NK-92 treated with Interleukin-12 subunit alpha and Interleukin-12 subunit beta, amount 100 ng/mL, for 24 hours (cell line): ENCODE measurements around the gene WAC.
A peak's percentile ranks its signal among the peaks of the same experiment; 100 is the strongest.
"Not testable (repeated sequence)": the region's sequence is repeated elsewhere in the genome, so short reads cannot be mapped to it uniquely, and the experiment has no call there.

Experiments
- DNase-seq: peaks from one replicate; lab custom pipeline; 2025; lab: John Stamatoyannopoulos, UW

Gene WAC

DNA sequence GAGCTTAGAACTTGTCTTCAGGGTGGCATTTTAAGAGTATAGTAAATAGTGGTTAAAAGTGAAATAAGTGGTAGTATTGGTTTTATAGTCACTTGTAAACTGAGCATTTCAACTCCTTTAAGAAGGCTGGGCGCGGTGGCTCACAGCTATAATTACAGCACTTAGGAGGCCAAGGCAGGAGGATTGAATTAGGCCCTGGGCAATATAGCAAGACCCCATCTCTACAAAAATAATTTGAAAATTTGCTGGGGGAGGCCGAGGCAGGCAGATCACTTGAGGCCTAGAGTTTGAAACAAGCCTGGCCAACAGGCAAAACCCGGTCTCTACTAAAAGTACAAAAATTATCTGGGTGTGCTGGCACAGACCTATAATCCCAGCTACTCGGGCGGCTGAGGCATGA, 80.0 kb downstream of the WAC start:
- DNase-seq, result no peak

DNA sequence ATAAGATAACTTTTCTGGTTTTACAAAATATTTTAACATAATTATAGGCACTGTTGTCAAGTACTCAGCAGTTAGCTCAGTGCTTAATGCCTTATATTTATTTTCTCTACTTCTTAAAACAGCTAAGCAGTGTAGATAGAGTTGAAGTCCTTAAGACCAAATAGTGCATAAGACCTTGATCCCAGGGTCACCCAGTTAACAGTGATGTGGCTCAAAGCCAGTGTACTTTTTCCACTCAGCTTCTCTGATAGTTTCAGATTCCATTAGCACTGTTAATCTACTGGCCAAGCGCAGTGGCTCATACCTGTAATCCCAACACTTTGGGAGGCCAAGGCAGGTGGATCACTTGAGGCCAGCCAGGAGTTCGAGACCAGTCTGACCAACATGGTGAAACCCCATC, 83.6 kb downstream of the WAC start:
- DNase-seq, result no peak

DNA sequence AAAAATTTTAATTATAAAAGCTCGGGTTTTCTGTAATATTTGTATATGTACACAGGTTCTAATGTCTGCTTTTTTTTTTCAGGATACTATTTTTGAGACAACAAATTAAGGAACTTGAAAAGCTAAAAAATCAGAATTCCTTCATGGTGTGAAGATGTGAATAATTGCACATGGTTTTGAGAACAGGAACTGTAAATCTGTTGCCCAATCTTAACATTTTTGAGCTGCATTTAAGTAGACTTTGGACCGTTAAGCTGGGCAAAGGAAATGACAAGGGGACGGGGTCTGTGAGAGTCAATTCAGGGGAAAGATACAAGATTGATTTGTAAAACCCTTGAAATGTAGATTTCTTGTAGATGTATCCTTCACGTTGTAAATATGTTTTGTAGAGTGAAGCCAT, 86.5 kb downstream of the WAC start:
- DNase-seq, result no peak

DNA sequence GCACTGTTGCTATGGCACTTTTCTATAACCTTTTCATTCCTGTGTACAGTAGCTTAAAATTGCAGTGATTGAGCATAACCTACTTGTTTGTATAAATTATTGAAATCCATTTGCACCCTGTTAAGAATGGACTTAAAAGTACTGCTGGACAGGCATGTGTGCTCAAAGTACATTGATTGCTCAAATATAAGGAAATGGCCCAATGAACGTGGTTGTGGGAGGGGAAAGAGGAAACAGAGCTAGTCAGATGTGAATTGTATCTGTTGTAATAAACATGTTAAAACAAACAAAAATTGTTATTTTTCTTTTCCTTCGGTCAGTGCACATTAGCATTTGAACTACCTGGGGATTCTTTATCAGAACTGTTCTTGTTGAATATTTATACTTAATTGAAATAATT, 87.3 kb downstream of the WAC start:
- no peak for DNase-seq

DNA sequence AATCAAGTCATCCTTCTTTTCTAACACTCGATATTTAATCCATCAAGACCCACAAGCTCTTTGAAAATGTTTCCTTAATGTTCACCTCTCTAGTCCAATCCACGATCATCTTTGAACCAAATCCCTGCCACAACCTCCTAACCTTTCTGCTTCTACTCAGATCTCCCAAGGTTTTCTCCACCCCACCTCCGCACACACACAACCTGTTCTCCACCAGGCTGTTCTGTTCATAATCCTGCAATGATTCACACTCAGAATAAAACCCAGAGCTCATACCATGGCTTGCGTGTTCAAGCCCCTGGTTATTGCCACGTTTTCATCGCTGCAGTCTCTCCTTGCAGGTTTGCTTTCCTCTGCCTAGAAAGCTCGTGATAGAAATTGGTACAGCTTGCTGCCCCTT, 90.6 kb downstream of the WAC start:
- DNase-seq, result no peak

DNA sequence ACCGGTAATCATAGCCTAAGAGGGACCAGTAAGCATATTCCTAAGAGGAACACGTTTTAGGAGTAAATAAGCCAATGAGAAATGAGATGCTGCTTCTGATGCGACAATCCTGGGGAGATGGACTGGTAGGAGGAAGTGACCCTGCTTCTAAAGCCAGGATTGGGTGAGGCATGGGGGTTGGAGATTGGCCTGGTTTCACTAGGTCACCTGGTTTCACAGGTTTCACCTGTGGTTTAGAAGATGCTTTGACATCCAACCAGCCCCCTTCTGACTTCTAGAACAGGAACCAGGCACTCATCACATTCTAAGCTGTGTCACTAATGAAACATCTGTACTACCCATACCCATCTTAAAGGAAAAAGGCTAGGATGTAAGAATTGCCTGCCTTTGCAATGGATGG, 91.4 kb downstream of the WAC start:
- no peak for DNase-seq

DNA sequence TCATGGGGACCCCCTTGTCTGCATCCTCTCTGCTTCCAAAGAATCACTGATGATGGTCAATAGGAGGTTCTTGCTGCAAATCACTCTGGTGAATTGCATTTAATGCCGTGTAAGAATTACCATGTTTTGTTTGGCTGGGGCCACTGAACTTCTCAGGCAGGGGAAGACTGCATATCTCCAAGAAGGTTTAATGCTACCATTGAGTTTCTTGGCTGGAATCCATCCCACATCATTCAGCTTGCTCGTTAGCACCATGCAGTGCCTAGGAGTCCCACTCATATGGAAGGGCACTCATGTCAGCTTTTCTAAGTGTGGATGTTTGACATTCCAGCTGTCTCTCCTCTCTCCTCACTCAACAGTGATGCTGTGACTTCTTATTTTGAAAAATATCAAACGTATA, 94.2 kb downstream of the WAC start:
- DNase-seq, result no peak

DNA sequence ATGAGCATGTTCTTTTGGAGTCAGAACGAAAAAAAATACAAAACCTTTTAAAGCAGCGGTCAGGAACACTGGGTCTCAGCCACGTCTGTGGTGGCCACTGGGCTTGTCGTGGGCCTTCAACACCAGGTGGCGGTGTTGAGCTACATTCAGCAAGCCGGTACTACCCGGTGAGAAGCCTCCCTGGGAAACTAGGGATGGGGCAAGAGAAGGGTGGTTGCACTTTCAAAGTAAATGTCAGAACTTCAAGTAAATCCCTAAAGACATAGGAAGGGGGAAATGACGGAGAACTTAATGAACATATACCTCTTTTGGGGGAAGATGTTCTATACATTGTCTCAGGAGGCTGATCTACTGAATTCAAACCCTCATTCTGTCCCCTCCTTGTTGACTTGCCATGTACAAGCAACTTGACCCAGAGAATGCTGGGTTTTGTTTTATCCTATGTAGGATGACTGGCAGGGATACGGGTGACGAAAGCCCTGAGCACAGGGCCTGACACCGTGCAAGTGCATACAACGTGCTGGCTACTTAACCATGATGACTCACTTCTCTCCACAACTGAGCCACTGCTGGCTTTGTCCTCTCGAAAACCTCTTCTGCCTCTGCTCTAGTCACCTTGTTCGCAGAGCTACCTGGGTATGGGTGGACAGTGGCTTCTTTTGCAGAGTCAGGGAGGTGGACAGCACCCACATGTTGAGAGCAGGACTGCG, 95.4 kb downstream of the WAC start:
- peak; percentile 6 for DNase-seq

DNA sequence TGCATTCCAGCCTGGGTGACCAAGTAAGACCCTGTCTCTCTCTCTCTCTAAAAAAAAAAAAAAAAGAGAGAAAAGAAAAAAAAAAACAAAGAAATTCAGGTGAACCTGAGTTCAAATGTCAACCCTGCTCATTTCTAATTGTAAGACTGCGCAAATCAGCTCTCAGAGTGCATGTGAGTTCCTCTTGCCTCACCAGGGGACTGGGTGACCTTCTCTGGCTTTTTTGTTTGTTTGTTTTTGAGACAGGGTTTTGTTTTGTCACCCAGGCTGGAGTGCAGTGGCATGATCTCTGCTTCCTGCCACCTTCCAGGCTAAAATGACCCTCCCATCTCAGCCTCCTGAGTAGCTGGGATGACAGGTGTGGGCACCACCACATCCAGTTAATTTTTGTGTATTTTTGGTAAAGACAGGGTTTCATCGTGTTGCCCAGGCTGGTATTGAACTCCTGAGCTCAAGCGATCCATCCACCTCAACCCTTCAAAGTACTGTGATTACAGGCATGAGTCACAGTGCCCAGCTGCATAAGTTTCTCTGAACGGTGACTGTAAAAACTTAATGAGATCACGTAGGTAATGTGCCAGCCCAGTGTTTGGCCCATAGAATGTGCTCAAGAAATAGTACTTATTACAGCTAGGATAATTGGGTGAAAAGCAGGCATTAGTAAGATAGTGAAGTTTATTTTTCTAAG, 99.1 kb downstream of the WAC start:
- no peak for DNase-seq

DNA sequence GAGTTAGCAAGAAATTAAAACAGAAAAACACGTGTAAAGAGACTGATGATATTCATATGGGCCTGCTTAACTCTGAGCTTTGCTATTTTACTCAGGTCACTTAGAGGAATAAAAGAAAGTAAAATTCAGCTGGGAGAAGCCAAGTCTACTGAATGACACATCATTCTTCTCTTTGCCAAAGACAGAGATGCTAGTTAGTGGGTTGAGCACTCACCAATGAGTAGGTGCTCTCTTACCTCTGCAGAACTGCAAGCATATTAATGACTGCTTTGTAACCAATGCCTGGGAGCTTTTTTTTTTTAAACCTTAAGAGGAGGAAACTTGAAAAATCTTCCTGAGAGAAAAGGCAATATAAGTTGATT, 99.6 kb downstream of the WAC start:
- DNase-seq, result no peak

DNA sequence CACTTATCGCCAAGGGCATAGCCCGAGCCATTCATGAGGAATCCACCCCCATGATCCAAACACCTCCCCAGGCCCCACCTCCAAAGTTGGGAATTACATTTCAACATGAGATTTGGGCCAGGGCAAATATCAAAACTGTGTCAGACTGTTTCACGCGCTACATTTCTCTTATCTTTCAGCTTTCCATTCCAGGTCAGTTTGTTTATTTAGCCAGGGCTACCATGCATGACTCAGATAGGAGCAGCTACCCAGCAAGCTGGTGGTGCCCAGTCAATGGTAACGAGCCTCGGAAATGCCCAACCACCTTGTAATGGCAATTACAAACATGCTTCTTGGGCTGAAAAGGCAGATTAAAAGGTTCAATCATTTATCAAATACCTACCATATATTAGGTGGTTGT, 100.8 kb downstream of the WAC start:
- DNase-seq, result no peak

DNA sequence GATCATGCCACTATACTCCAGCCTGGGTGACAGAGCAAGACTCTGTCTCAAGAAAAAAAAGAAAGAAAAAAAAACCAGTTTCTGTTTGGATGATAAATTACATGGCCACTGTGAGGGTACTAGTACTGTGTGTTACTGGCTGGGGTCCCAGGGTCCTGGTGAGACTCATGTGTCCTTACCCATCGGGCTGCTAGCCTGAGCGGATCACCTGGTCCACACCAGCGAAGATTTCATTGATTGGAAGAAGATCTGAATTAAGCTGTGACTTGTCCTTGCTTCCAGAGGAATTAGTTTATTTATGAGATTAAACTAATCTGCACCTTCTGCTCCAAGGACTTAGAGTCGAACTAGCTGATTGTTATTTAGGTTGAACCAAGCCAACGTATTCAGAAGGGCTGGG, 104.4 kb downstream of the WAC start:
- no peak for DNase-seq

DNA sequence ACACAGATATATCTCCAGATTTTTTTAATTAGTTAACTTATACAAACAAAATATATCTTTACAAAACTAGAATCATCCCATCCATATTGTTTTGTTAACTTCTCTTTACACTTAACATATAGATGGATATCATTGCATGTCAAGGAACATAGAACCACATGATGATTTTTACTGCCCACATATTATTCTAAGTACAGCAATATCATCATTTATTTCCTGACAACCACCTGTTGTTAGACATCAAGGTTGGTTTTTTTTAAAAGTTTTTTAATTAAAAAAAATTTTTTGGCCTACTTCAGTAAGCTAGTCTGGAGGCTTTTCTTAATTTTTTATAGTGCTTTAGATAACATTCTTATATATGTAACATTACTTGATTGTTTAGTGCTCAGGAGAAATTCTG, 105.5 kb downstream of the WAC start:
- no peak for DNase-seq

DNA sequence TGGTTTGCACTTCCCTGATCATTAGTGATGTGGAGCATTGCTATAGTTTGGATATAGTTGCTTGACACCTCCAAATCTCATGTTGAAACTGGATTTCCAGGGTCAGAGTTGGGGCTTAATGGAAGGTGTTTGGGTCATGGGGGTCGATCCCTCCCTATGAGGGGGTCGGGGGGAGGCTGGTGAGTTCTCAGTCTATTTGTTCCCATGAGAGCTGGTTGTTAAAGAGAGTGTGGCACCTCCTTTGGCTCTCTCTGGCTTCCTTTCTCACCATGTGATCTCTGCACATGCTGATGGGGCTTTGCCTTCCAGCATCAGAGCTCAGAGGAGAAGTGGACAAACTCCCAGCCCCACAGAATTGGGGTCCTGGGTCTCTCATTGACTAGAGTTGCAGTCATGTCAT, 107.6 kb downstream of the WAC start:
- no peak for DNase-seq

DNA sequence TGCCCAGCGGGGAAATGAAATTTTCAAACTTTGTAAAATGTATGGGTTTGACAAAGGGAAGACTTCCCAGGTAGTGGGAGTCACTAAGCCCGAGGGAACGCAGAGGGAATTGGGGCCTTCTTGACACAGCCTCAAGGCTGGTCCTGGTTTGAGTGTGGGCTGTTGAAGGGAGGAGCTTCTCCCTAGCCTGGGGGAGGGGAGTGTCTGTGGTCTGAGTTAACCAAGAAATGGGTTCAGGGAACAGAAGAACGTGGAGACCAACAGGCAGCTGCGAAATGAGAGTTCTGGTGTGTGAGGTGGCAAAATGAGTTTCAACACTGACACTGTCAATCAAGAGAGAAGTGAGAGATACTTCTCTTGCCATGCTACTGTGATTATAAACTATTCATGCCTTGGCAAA, 111.7 kb downstream of the WAC start:
- no peak for DNase-seq

DNA sequence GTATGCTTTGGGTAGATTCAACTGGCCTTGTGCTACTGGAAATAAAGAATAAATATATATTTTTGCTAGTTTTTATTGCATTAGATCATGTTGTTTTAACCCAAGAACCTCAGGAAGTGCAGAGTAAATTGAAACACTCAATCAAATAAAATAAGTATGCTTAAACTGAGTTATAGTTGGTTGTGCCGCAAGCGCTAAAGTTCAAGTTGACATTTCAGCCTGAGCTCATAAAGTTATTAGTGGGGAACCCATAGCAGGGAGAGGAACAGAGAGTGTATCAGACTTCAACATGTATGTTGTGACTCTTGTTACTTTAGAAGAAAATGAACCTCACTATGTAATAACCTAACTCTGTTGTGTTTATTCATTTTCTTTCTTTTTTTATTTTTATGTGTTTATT, 119.2 kb downstream of the WAC start:
- no peak for DNase-seq

DNA sequence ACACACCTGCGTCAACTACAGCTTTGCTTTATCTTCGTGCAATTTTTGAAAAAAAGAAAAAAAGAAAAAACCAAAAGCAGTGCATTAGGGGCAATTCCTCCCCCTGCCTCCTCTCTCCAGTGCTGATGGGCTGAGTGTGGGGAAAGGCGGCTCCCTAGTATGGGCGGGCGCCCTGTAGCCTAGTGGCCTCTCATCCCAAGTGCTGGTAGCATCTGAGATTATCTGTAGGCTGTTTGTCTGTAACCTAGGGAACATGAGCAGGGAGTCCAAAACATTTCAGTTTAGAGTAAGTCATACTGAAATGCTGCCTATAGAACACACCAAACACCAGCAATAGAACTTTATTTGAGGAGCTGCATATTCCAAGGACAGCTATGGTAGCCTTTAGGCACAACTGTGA, 119.8 kb downstream of the WAC start:
- no peak for DNase-seq

DNA sequence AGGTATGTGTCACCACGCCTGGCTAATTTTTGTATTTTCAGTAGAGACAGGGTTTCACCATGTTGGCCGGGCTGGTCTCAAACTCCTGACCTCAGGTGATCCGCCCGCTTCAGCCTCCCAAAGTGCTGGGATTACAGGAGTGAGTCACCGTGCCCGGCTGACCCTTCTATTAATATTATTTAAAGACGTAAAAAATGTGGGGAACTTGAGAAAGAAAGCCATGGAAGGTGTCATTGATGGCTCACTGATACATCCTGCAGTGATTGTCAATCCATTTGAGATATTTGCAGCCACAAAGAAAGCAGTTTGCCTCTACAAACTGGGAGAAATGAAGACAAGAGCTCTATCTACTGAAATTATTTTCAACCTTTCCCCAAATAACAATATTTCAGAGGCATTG, 125.9 kb downstream of the WAC start:
- not testable (repeated sequence) for DNase-seq

DNA sequence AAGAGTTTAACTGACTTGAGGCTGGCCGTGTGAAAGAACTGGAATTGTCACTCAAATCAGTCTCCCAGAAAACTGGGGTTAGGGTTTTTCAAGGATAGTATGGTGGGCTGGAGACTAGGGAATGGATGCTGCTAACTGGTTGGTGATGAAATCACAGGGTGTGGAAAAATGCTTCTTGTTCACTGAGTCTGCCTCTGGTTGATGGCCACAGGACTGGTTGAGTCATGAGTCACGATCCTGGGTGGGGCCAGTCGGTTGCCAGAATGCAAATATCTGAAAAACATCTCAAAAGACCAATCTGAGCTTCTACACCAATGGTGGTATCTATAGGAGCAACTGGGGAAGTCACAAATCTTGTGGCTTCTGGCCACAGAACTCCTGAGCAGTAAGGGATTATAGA, 128.1 kb downstream of the WAC start:
- DNase-seq, result no peak

DNA sequence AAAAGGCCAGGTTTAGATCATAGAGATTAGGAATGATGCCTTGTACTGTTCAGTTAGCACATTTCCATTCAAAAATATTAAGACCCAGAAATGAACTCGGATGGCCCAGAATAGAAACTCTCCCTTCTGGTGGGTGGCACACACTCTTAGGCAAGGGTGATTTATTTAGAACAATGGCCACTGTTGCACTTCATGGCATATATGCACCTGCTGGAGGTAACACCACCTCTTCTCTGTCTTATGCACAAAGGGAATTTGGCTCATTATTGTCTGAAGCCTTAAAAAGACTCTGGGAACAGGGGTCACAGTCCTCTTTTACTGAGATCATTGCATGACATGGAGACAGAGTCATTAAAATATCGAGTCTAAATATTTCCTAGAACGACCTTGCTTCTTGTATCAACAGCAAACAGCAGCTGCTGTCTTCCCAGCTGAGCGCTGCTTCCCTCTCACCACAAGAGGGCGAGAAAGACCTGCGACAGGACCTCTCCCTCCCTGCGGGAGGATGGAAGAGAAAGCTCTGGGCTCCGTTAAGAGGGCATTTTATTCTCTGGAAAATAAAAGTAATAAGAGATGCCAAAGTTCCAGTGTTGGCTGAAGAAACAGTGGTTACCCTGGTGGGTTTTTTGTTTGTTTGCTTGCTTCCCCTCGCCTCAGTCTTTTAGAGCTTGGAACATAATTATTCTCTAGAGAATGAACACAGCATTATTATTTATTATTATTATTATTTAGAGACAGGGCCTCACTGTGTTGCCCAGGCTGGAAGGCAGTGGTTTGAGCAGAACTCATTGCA, 130.9 kb downstream of the WAC start:
- peak; percentile 4 for DNase-seq

DNA sequence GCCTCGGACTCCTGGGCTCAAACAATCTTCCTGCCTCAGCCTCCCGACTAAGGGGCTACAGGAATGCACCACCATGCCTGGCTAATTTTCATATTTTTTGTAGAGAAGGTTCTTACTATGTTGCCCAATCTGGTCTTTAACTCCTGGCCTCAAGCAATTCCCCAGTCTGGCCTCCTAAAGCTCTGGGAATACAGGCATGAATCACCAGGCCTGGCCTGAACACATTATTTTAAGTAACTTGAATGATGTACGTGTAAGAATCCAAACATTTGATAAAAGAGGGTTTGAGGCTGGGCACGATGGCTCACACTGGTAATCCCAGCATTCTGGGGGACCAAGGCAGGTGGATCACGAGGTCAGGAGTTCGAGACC, 131.4 kb downstream of the WAC start:
- DNase-seq, result no peak

DNA sequence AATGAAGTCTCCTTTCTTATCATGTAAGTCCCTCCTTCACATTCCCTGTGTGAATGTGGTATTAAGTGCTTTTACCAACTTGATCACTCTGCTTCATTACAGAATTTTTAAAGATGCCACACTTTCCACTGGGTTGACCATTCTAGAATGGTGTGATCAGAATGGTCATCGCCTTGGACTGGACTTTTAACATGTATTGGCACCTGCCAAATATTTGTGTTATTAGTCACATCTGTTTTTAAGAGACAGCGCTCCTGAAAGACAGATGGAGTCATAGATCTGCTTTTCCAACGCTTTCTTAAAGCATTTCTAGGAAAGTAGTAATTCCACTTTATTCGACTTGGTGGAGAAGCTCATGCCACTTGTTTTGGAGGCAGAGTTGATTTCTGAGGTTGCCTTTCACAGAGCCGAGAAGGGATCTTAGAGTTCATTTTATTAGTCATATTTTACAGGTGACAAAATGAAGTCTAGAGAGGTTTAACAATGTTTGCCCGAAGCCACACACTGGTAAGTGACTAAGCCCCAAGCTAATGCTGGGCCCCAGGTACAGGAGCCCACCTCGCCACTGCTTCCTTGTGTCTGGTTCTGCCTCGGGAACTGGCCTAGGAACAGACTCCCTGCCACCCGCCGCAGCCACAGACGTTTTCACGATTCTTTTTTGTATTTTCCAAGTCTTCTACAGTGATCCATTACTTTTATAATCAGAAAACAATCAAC, 134.0 kb downstream of the WAC start:
- no peak for DNase-seq
